ENCODE results near the gene DCLRE1B. TPM values are rescaled to one million over a fixed set of nuclear protein-coding genes. Genes with fewer than 3 reads are reported as not detected.

Gene DCLRE1B
- total RNA-seq, 1 experiment from 2014 or later = 11.2 TPM

DNA sequence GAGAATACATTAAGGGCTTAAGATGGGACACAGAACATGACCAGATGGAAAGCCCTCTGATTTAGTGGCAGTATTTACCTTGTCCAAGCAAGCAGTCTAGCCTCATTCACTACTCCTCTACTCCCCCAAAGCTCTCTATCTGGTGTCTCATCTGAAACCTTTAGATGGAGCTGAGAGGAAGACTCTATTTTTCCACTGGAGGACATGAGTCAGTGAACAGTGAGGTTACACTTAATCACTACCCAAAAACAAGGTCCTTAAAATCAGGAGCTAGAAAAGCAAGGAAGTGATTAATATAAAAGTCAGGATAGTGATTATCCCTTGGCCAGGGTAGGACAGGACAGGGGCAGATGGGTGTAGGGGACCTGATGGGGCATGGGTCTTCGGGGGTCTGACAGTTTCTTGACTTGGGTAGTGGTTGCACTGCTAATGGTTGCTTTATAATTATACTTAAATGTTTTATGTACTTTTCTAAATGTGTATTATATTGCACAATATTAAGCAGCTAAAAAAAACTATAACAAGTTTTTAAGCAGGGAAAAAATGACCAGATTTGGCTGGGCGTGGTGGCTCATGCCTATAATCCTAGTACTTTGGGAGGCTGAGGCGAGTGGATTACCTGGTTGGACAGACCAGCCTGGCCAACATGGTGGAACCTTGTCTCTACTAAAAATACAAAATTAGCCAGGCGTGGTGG lies 36.6 kb upstream of the DCLRE1B start:
- Histone ChIP-seq H3K79me2 (ENCODE audit: low read depth) (no peaks in the 10 kb centered on the region), H3K27me3 (ENCODE audit: insufficient read depth, low read depth) (no peaks in the 10 kb centered on the region), H4K20me1 (ENCODE audit: insufficient read depth) (no peaks in the 10 kb centered on the region), H3K9me2 (ENCODE audit: insufficient read depth) (no peaks in the 10 kb centered on the region), H3K27ac (no peak overlapping the region), H3K4me1 (replicated peaks; ENCODE audit: insufficient read depth) (peaks cover 13% of the 10 kb centered on the region; the same call in 1 of the 2 replicates), H3K9me3 (ENCODE audit: insufficient read depth, low read depth) (peaks cover 2% of the 10 kb centered on the region; the same call in 1 of the 2 replicates), H3K4me2 (no peak overlapping the region), H2AFZ (no peak overlapping the region), H3F3A (ENCODE audit: insufficient read depth, low read depth) (no peaks in the 10 kb centered on the region), H3K36me3 (ENCODE audit: low read depth) (no peaks in the 10 kb centered on the region), H3K4me3 (no peak overlapping the region)
- CTCF ChIA-PET = no interaction called here
- intact Hi-C loops (cut with micrococcal nuclease; ENCODE audit: unreplicated experiment) = no loop called here
- no TSS peak for BruUV-seq (replicated peaks)
- TF ChIP-seq EZH2 (IDR thresholded peaks at IDR 0.05; ENCODE audit: low read depth) (no peak), CTCF (conservative IDR thresholded peaks at IDR 0.05) (no peak)
- POLR2A ChIA-PET (ENCODE audit: unreplicated experiment) = no interaction called here
- no peak for DNase-seq

DNA sequence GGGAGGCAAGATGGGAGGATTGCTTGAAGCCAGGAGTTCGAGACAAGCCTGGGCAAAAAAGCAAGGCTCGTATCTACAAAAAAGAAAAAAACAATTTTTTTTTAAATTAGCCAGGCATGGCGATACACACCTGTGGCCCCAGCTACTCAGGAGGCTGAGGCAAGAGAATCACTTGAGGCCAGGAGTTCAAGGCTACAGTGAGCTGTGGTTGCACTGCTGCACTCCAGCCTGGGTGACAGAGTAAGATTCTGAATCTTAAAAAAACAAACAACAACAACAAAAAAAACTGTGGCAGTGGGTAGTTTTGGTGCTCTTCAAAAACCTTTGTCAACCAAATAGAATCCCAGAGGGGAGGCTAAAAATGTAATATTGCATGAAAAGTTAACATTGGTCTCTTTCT lies 34.3 kb upstream of the DCLRE1B start:
- Histone ChIP-seq H3K4me2 (no peak overlapping the region), H3K36me3 (ENCODE audit: low read depth) (no peaks in the 10 kb centered on the region), H3K79me2 (ENCODE audit: low read depth) (no peaks in the 10 kb centered on the region), H3K4me1 (replicated peaks; ENCODE audit: insufficient read depth) (peaks cover 26% of the 10 kb centered on the region; the same call in 1 of the 2 replicates), H3F3A (ENCODE audit: insufficient read depth, low read depth) (peaks cover 13% of the 10 kb centered on the region), H4K20me1 (ENCODE audit: insufficient read depth) (no peaks in the 10 kb centered on the region), H3K4me3 (no peak overlapping the region), H3K27ac (no peak overlapping the region), H3K9me2 (ENCODE audit: insufficient read depth) (no peaks in the 10 kb centered on the region), H2AFZ (no peak overlapping the region), H3K9me3 (ENCODE audit: insufficient read depth, low read depth) (peaks cover 3% of the 10 kb centered on the region; the same call in 1 of the 2 replicates), H3K27me3 (ENCODE audit: insufficient read depth, low read depth) (no peaks in the 10 kb centered on the region)
- no peak for DNase-seq
- intact Hi-C loops (cut with micrococcal nuclease; ENCODE audit: unreplicated experiment) = no loop called here
- CTCF ChIA-PET = interaction anchor here (0.9 kb wide), 1 partner anchor 58 kb away, joined by 3 read pairs; the partner anchor contains the start of gene HIPK1
- TF ChIP-seq EZH2 (IDR thresholded peaks at IDR 0.05; ENCODE audit: low read depth) = no peak
- no peak for TF ChIP-seq CTCF (conservative IDR thresholded peaks at IDR 0.05)
- POLR2A ChIA-PET (ENCODE audit: unreplicated experiment) = no interaction called here
- BruUV-seq (replicated peaks) = no TSS peak

DNA sequence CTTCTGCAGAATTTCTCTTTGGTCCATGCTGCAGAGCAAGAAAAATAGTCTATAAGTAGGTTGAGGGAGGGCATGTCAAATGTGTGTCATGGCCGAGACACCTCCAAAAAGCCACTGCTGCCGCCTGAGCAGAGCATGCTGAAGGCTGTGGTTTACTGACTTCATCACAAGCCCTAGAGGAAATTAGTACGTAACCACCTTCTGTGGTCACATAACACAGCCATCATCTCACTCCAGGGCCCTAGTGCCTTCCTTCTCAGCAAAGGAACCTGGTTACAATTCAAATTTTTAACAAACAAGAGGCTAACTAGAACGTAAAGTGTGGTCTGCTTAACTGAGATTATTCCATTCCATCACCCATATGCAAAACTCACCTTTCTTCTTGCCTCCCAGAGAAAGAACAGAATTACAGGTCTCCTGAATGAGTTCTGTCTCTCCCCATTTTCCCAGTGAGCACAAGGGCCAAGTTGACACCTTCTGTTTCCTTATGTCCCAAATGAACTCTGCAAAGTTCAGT lies 33.5 kb upstream of the DCLRE1B start, which contains the start of gene PTPN22:
Gene PTPN22 (minus strand): TSS at position 116 of the 517 bp plus-strand sequence.
- peak in 1 of 2 experiments; percentile 9 for DNase-seq
- H3K4me1 ChIP-seq (replicated peaks; ENCODE audit: insufficient read depth) = peaks cover 26% of the 10 kb centered on the region; the same call in 1 of the 2 replicates
- BruUV-seq (replicated peaks) = no TSS peak
- H4K20me1 ChIP-seq (ENCODE audit: insufficient read depth) = no peaks in the 10 kb centered on the region
- H3K27ac ChIP-seq = no peak within 1 kb of the TSS
- no peak for TF ChIP-seq EZH2 (IDR thresholded peaks at IDR 0.05; ENCODE audit: low read depth)
- no peak for TF ChIP-seq CTCF (conservative IDR thresholded peaks at IDR 0.05)
- no peaks in the 10 kb centered on the region for H3K9me2 ChIP-seq (ENCODE audit: insufficient read depth)
- H3K4me2 ChIP-seq = no peak within 1 kb of the TSS
- intact Hi-C loops (cut with micrococcal nuclease; ENCODE audit: unreplicated experiment) = no loop called here
- H3K9me3 ChIP-seq (ENCODE audit: insufficient read depth, low read depth) = peaks cover 3% of the 10 kb centered on the region; the same call in 1 of the 2 replicates
- no peaks in the 10 kb centered on the region for H3K36me3 ChIP-seq (ENCODE audit: low read depth)
- ChIA-PET CTCF (interaction anchor here (0.6 kb wide), 1 partner anchor 59 kb away, joined by 6 read pairs; no protein-coding TSS in a partner anchor), POLR2A (ENCODE audit: unreplicated experiment) (no interaction called here)
- H3F3A ChIP-seq (ENCODE audit: insufficient read depth, low read depth) = peaks cover 13% of the 10 kb centered on the region
- no peaks in the 10 kb centered on the region for H3K79me2 ChIP-seq (ENCODE audit: low read depth)
- no peaks in the 10 kb centered on the region for H3K27me3 ChIP-seq (ENCODE audit: insufficient read depth, low read depth)
- peak within 1 kb of the TSS; percentile 15; the same call in 1 of the 2 replicates for H2AFZ ChIP-seq
- H3K4me3 ChIP-seq = no peak within 1 kb of the TSS
